B cell (primary cell): ENCODE data around the gene SEPTIN1. TPM values are rescaled to one million over a fixed set of nuclear protein-coding genes. Genes with fewer than 3 reads are reported as not detected.

Source experiments
- ATAC-seq: fragments of 200-7000 bp; cut with Tn5 transposase; one replicate; pipeline ENCODE4 v1.10.0; 2021; ENCODE audit warnings: low read depth, mild to moderate bottlenecking, moderate number of reproducible peaks, moderate library complexity
- CTCF ChIA-PET: fragments of 350-600 bp; sonication (Branson Sonifier 250); formaldehyde crosslinking; loops from one replicate; lab custom pipeline; 2021; ENCODE audit warnings: antibody characterized with exemption, inconsistent platforms; lab: Charles Lee
- POLR2A ChIA-PET: fragments of 350-600 bp; sonication (Branson Sonifier 250); formaldehyde crosslinking; loops from one replicate; lab custom pipeline; 2021; ENCODE audit warnings: antibody characterized with exemption; lab: Charles Lee
- DNase-seq: peaks from one replicate; pipeline ENCODE4 v3.0.0; 2013
- H2AFZ ChIP-seq: 2 replicates; pipeline ENCODE4 v1.6.1; 2012; ENCODE audit warnings: mild to moderate bottlenecking, low read depth, low read length; ENCODE audit not compliant: insufficient read depth, poor library complexity, severe bottlenecking
- H3K27ac ChIP-seq, 2 donors: 1 replicate in 1 of 2; 2 replicates in 1 of 2; pipeline ENCODE4 v1.5.1; 2012 to 2013; ENCODE audit warnings: low read length in 2 of 2, mild to moderate bottlenecking in 2 of 2, moderate library complexity in 1 of 2
- H3K27me3 ChIP-seq, 4 experiments: fragments of 200-600 bp in 1 of 4; sonication (generic) in 1 of 4; replicated peaks in 1 of 4; 1 replicate in 2 of 4; 2 replicates in 2 of 4; pipeline versions ENCODE4 v1.6.1 to v1.7.0; 2013 to 2016; ENCODE audit warnings: low read length in 3 of 4, mild to moderate bottlenecking in 2 of 4, mixed read lengths in 1 of 4, moderate library complexity in 1 of 4; ENCODE audit not compliant: insufficient read depth in 4 of 4, control insufficient read depth in 3 of 4; ENCODE audit errors: control extremely low read depth in 1 of 4
- H3K36me3 ChIP-seq, 2 experiments: replicated peaks in 1 of 2; 1 replicate in 1 of 2; 2 replicates in 1 of 2; pipeline versions ENCODE4 v1.6.1 to v1.7.1; 2013; ENCODE audit warnings: low read length in 1 of 2; ENCODE audit not compliant: insufficient read depth in 2 of 2, control insufficient read depth in 1 of 2; ENCODE audit errors: control extremely low read depth in 1 of 2, extremely low read depth in 1 of 2
- H3K4me1 ChIP-seq, 2 donors: fragments of 200-600 bp in 1 of 2; sonication (generic) in 1 of 2; 1 replicate in 1 of 2; 2 replicates in 1 of 2; pipeline versions ENCODE4 v1.5.1 to v1.6.1; 2013 to 2017; ENCODE audit warnings: low read length in 2 of 2; ENCODE audit not compliant: control insufficient read depth in 2 of 2, insufficient read depth in 2 of 2
- H3K4me2 ChIP-seq: replicated peaks from 2 replicates; pipeline ENCODE3; 2012; ENCODE audit warnings: mild to moderate bottlenecking, low read depth, low read length; ENCODE audit not compliant: poor library complexity, severe bottlenecking
- H3K4me3 ChIP-seq, 5 experiments: fragments of 200-600 bp in 1 of 5; sonication (generic) in 1 of 5; 1 replicate in 3 of 5; 2 replicates in 2 of 5; pipeline versions ENCODE4 v1.5.1 to v1.7.0; 2011 to 2016; ENCODE audit warnings: low read length in 4 of 5, mild to moderate bottlenecking in 4 of 5, low read depth in 2 of 5, control low read depth in 1 of 5, moderate library complexity in 1 of 5; ENCODE audit not compliant: insufficient read depth in 1 of 5; ENCODE audit errors: control extremely low read depth in 1 of 5, extremely low read depth in 1 of 5
- H3K79me2 ChIP-seq: fragments of 200-600 bp; sonication (generic); one replicate; pipeline ENCODE4 v1.6.0; 2016; ENCODE audit warnings: low read length; ENCODE audit not compliant: control insufficient read depth, insufficient read depth
- H3K9ac ChIP-seq: fragments of 200-600 bp; sonication (generic); 2 replicates; pipeline ENCODE4 v1.6.1; 2017; ENCODE audit warnings: mild to moderate bottlenecking, low read length, moderate library complexity
- H3K9me3 ChIP-seq, 3 donors: one replicate each; pipeline versions ENCODE4 v1.6.1 to v1.7.1; 2013; ENCODE audit warnings: low read length in 2 of 3; ENCODE audit not compliant: control insufficient read depth in 2 of 3, insufficient read depth in 1 of 3; ENCODE audit errors: control extremely low read depth in 1 of 3
- H4K20me1 ChIP-seq: 2 replicates; pipeline ENCODE4 v1.6.0; 2012; ENCODE audit warnings: mild to moderate bottlenecking, low read length; ENCODE audit not compliant: insufficient read depth, control insufficient read depth, poor library complexity, severe bottlenecking
- H3K27ac Mint-ChIP-seq: one replicate; pipeline ENCODE4 v1.8.0; 2021; ENCODE audit warnings: mixed read lengths
- H3K27me3 Mint-ChIP-seq: one replicate; pipeline ENCODE4 v1.8.0; 2021; ENCODE audit warnings: mixed read lengths
- H3K4me1 Mint-ChIP-seq: one replicate; pipeline ENCODE4 v1.8.0; 2021; ENCODE audit warnings: mixed read lengths
- H3K4me3 Mint-ChIP-seq: one replicate; pipeline ENCODE4 v1.8.0; 2021; ENCODE audit warnings: mixed read lengths
- H3K9me3 Mint-ChIP-seq: one replicate; pipeline ENCODE4 v1.8.0; 2022; ENCODE audit warnings: mixed read lengths; ENCODE audit not compliant: insufficient read depth
- EZH2 ChIP-seq: IDR thresholded peaks from 2 replicates; pipeline ENCODE4 v1.6.1; 2012; ENCODE audit warnings: borderline replicate concordance, low read depth, mild to moderate bottlenecking, moderate library complexity, low read length; ENCODE audit not compliant: insufficient read depth, poor library complexity, severe bottlenecking
- WGBS: methylation state at CpG from one replicate; pipeline ENCODE4 v1.1.5; 2013; ENCODE audit warnings: missing lambda C conversion rate; ENCODE audit not compliant: insufficient coverage; 5-methylcytosine and 5-hydroxymethylcytosine counted together
- intact Hi-C: fragments of 100-400 bp; cut with micrococcal nuclease; formaldehyde crosslinking; loops from one replicate; pipeline ENCODE4 v1.10.0; 2022
- polyA plus RNA-seq: library from polyadenylated mRNA; depleted of rRNA; stranded (reverse); fragments of >200 nt; gene quantifications from 2 replicates; pipeline ENCODE4 v1.2.3, GENCODE V29; 2012
- total RNA-seq, 2 donors: library from RNA; stranded (reverse); fragments of 120-200 nt in 1 of 2; gene quantifications; 1 replicate in 1 of 2; 2 replicates in 1 of 2; pipeline versions ENCODE4 v1.2.3 to v1.2.4, GENCODE V29; 2013 to 2022
- TF ChIP-seq, protein P1 (sequence below): fragments of 200-600 bp; IDR thresholded peaks from one replicate; pipeline ENCODE4 v1.8.0; 2022; ENCODE audit warnings: antibody characterized with exemption, mild to moderate bottlenecking

Gene SEPTIN1
- total and polyA plus RNA-seq, 2 donors (not counting 1 experiment from before 2014, with no cell fraction given), result 154 to 302 TPM

DNA sequence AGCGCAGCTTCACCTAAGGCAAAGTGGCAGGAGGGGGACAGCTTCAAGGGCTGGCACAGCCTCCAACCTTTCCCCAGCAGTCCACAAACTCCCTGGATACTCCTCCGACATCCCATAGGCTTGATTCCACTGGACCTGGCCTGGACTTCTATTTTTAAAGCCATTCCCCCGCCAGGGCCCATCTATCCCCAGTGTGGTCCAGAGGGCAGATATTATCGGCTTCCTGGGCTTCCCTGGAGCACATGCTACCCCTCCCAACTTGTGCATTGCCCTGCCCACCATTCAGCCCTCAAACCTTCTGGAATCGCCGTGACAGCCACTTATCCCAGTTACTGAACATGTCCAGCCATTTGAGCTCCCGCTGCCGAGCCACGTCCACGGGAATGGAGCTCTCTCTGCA, 17.2 kb downstream of the SEPTIN1 start:
- Mint-ChIP-seq H3K9me3 (no peaks in the 10 kb centered on the region), H3K27me3 (no peaks in the 10 kb centered on the region), H3K27ac (no peak overlapping the region), H3K4me1 (peaks cover 30% of the 10 kb centered on the region), H3K4me3 (no peak overlapping the region)
- no peak overlapping the region for H3K4me3 ChIP-seq
- no peak overlapping the region for H2AFZ ChIP-seq
- CTCF ChIA-PET, result no interaction called here
- peaks cover 19 to 26% of the 10 kb centered on the region in 2 donors for H3K4me1 ChIP-seq
- no peak overlapping the region for H3K27ac ChIP-seq
- DNase-seq (no peak), ATAC-seq (no peak)
- H3K27me3 ChIP-seq, result no peaks in the 10 kb centered on the region
- no peak overlapping the region for H3K9ac ChIP-seq
- no peak overlapping the region for H3K4me2 ChIP-seq
- WGBS, result 98% methylated on average over 9 of the region's 10 CpGs
- TF ChIP-seq, protein P1, sequence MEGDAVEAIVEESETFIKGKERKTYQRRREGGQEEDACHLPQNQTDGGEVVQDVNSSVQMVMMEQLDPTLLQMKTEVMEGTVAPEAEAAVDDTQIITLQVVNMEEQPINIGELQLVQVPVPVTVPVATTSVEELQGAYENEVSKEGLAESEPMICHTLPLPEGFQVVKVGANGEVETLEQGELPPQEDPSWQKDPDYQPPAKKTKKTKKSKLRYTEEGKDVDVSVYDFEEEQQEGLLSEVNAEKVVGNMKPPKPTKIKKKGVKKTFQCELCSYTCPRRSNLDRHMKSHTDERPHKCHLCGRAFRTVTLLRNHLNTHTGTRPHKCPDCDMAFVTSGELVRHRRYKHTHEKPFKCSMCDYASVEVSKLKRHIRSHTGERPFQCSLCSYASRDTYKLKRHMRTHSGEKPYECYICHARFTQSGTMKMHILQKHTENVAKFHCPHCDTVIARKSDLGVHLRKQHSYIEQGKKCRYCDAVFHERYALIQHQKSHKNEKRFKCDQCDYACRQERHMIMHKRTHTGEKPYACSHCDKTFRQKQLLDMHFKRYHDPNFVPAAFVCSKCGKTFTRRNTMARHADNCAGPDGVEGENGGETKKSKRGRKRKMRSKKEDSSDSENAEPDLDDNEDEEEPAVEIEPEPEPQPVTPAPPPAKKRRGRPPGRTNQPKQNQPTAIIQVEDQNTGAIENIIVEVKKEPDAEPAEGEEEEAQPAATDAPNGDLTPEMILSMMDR, result no peak
- TF ChIP-seq EZH2, result no peak
- peaks cover 50% of the 10 kb centered on the region for H4K20me1 ChIP-seq
- peaks cover 0 to 36% of the 10 kb centered on the region in 2 experiments for H3K36me3 ChIP-seq
- H3K79me2 ChIP-seq, result peaks cover 73% of the 10 kb centered on the region
- intact Hi-C loops, result no loop called here
- no peaks in the 10 kb centered on the region for H3K9me3 ChIP-seq
- POLR2A ChIA-PET, result no interaction called here

DNA sequence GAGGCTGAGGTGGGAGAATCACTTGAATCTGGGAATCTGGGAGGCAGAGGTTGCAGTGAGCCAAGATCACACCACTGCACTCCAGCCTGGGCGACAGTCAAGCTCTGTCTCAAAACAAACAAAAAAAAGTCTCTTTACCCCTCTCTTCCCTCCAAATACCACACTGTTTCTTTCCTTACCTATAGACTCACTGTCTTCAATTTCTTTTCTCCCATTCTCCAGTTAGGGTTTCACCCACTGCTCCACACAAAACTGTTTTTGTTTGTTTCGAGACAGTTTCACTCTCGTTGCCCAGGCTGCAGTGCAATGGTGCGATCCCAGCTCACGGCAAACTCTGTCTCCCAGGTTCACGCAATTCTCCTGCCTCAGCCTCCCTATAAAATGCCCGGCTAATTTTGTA, 21.2 kb downstream of the SEPTIN1 start:
- 92% methylated on average over 3 of the region's 7 CpGs for WGBS
- H3K36me3 ChIP-seq, result peaks cover 0 to 56% of the 10 kb centered on the region in 2 experiments

More for the DNA sequence above, 21.2 kb downstream of the SEPTIN1 start:
- Mint-ChIP-seq H3K4me1 (peaks cover 4% of the 10 kb centered on the region), H3K9me3 (no peaks in the 10 kb centered on the region), H3K27me3 (no peaks in the 10 kb centered on the region), H3K27ac (no peak overlapping the region), H3K4me3 (no peak overlapping the region)
- no peak for TF ChIP-seq EZH2
- TF ChIP-seq, protein P1, result no peak
- intact Hi-C loops, result no loop called here
- ATAC-seq (no peak), DNase-seq (no peak)
- Histone ChIP-seq H3K9ac (no peak overlapping the region), H2AFZ (no peak overlapping the region), H4K20me1 (peaks cover 17% of the 10 kb centered on the region), H3K27me3 (no peaks in the 10 kb centered on the region), H3K27ac (no peak overlapping the region), H3K9me3 (no peaks in the 10 kb centered on the region), H3K4me3 (no peak overlapping the region), H3K4me1 (peaks cover under 1 to 3% of the 10 kb centered on the region in 2 donors), H3K79me2 (peaks cover 45% of the 10 kb centered on the region), H3K4me2 (no peak overlapping the region)
- ChIA-PET CTCF (interaction anchor here (0.7 kb wide), 1 partner anchor 23 kb away, joined by 3 read pairs; no protein-coding TSS in a partner anchor), POLR2A (no interaction called here)
